Measurements from ENCODE around the gene TNNI3.

DNA sequence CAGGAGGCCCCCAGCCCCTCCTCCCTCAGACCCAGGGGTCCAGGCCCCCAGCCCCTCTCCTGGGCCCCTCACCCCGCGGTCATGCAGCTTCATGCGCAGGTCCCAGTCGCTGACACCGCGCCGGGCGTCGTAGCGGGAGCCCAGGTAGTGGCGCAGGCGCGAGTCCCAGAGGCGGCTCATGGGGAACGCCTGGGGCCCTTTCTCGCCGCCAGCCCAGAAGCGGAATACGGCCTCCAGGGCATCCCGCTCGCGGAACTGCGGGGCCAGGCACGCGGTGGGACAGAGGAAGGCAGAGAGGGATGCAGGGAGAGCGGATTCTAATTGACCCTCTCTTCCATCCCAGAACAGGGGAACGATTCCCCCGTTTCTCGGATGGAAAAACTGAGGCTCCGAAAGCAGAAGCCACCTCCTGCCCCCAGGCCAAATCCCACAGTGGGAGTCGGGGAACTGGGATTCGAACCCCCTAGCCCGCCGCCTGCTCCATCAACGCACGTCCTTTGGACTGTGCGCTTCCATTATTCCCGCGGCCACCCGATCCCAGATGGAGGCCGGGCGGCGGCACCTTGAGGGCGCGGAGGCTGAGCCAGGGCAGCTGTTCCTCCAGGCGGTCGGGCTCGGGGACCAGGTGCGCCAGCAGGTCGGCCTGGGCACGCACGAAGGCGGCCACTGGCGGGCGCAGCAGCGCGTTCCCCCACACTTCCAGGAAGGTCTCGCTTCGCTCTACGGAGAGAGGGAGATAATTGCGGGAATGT, 4.2 kb upstream of the TNNI3 start:
- TF ChIP-seq CTCF (IDR thresholded peaks at IDR 0.05; ENCODE audit: low read depth, low read length) (no peak), EZH2phosphoT487 (IDR thresholded peaks at IDR 0.05; ENCODE audit: low read depth) (no peak)

Measured in OCI-LY3 (cell line).